Activated T-cell treated with anti-CD3 and anti-CD28 coated beads for 48 hours (primary cell): ENCODE data around the gene INSL4.

Experiments used
- DNase-seq: peaks from one replicate; pipeline ENCODE4 v3.0.0-alpha.2; 2020; ENCODE audit warnings: low read depth

INSL4 gene

DNA sequence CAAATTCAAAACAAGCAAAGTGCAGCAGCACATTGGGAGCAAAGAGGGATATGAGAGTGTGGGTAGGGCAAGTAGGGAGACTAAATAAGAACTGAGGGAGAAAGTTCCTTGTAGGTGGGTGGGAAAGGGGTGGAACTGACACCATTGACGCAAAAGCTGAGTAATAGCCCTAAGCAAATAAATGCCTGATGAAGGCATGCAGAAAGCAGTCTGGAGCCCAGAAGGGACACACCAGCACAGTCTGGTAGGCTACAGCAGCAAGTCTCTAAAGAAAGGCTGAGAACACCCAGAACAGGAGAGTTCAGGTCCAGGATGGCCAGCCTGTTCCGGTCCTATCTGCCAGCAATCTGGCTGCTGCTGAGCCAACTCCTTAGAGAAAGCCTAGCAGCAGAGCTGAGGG lies at the start of gene INSL4:
INSL4 (plus strand) TSS at position 208 of the 400 bp plus-strand sequence; CDS start at position 313, 105 bp downstream.
- no peak for DNase-seq

DNA sequence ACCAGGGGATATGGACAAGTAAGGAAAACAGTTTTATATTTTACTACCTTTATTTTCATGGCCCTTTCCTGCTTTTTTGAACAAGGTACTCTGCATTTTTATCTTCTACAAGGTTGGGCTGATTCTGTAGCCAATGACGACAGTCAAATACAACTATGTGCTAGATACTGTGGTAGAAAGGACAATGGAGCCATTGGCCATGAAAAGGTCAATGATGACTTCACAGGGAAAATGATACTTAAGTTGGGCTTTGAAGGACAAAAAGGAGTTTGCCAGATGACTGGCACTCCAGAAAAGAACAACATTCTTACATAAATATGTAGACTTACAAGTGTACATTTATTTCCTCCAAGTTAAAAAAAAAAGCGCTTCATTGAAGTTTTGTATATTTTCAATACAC lies 46.4 kb upstream of the INSL4 start:
- DNase-seq, result no peak

DNA sequence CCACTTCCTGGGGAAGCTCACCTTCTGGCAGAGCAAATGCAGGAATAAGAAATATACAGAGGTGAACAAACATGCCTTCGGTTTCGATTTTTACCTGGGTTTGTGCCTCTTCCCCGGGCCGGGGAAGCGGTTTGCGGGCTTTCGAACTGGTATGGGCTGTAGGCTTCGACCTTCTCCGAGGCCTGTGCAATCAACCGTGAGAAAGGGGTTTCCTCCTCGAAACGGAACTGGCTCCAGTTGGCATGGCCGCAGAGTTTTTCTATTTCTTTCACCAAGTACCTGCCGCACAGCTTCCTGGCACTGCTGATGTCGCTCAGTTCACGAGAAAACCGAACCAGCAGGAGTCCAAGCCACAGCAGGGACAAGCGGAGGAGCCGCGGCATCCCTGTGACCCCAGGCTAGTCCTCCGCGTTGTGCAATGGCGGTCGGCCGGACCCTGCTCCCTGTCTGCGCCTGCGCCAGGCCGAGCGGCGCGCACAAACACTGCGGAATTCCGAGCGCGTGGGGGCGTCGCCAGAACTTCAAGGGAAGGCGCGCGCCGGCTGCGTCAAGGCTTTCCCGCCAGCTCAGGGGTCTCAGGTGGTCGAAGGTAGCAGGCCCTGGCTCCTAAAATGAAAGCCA lies 45.9 kb upstream of the INSL4 start, which contains the start of gene INSL6:
INSL6 (minus strand) TSS at position 420 of the 621 bp plus-strand sequence; CDS start at position 383, 37 bp downstream.
- DNase-seq, result no peak

DNA sequence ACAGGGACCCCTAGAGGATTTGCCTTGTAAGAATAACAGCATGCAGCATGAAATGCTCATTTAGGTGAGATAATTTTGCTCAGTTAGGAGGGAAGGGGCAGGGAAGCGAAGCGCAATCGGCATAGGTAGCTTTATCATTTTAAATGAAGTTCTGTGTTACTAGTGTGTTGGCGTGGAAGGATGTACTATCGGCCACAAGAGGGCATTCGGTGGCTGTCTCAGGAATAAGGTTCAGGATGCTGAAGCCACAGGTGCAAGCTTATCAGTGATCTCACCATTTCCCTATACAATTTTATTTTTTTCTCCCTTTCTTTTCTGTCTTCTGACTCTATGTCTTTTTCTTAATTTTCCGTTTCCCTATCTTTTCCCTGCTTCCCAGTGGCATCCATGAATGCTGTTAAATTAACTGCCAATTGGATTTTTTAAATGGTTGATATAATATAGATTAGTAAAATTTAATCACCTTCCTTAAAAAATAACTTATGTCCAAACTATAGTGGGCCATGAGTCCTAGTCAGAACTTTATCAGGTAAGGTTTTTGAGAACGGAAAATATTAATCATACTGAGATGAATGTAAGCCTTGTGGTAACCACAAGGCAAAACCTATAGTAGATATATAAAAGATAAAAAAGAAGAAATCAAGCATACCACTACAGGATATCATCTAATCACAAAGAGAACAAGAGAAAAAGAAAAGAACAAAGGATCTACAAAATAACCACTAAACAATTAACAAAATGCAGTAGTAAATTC lies 44.6 kb upstream of the INSL4 start:
- peak; percentile 18 for DNase-seq

DNA sequence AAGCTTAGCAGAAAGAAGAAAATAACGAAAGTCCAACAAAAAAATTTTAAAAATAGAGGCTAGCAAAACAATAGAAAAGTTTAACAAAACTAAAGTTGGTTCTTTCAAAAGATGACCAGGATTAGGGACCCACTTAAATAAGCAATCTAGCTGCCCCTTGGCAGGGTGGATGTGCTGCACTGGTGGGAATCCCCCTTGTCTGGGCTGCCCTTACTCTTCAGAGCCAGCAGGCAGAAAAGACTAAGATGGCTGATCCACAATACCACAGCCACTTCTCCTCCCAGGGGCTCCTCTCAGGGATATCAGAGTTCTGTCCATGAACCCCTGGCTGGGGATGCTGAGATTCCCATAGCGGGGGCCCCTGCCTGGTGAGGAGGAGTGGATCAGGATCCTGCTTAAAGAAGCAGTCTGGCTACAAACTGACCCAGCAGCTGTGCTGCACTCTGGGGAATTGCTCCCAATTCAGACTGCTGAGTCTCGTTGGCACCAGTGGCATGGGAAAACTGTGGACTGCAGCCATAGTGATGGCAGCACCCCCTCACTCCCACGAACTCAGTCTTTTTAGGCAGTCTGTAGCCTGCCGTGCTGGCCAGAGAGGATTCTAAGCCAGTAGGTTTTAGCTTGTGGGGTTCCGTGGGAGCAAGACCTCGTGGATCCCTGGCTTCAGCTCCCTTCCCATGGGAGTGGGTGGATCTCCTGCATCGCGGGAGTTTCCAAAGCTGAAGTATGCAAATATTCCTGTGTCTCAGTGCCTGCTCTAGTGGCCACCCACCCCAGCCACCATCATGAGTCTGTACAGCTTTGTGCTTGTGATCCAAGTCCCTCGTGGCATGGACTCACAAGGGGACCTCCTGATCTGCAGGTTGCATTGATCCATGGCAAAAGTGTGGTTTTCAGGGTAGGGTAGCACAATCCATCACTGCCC lies 42.9 kb upstream of the INSL4 start:
- no peak for DNase-seq

DNA sequence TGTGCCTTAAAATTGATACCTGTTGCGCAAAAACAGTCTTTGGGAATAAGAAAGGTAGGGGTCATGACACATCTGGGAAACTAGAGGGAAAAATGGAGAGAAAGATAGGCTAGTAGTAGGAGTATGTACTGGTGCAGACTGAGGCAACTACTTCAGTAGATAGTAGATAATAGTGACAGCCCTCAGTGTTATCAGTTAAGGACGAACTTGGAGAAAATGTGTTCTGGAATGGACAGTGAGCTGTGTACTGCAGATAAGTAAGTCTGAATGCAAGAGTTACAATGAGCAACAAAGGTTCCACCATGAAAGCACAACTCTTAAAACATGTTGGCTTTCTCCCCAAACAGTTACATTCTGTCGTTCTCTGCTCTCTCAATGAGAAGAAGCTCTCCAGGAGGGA lies 39.2 kb upstream of the INSL4 start:
- no peak for DNase-seq

DNA sequence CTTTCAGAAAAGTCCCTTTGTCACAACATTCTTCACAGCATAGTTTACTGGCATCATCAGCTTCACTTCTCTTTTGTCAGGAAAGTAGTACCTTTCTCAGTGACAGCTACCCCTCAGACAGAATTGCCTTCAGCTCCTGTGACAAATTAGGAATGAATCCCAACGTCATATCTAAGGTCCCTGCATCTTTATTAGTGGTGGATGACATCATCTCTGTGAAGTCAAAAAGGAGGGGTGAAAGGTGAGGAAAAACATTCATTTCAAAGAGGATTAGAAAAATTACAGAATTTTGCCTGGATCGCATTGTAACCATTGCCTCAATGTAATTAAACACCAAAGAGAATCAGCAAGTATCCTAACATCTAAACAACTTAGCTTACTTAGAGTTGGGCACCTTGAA lies 37.9 kb upstream of the INSL4 start:
- no peak for DNase-seq

DNA sequence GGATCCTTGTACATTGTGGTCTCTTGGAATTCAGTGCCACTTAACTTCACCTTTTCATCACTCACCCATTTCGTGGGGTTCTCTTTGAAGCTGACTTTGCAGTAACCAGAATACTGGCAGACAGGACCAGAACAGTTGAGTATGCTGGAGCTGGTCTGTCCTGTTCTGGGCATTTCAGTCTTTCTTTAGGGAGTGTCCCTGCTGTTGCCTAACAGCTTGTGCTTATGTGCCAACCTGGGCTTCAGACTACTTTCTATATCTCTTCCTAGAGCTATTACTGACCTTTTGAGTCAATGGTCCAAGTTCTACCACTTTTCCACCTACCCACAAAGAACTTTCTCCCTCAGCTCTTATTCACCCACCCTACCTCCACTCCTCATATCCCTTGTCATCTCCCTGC lies 35.8 kb upstream of the INSL4 start:
- DNase-seq, result no peak

DNA sequence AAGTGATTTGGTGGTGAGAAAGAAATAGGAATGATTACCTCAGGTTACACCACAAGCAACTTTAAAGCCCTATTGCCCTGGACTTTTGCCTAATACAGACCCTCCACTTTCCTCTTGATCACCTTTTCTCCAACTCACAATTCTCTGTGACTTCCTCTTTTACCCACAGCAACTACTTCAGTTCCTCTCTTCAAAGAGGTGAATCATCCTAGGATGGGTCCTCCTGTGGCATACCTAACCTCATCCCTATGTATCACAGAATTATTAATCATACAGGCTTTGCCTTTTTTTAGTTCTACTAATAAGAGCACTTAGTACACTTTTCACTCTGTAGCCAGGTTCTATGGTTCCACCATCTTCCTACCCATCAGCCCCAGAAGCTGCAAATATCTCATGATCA lies 26.1 kb upstream of the INSL4 start:
- DNase-seq, result no peak

DNA sequence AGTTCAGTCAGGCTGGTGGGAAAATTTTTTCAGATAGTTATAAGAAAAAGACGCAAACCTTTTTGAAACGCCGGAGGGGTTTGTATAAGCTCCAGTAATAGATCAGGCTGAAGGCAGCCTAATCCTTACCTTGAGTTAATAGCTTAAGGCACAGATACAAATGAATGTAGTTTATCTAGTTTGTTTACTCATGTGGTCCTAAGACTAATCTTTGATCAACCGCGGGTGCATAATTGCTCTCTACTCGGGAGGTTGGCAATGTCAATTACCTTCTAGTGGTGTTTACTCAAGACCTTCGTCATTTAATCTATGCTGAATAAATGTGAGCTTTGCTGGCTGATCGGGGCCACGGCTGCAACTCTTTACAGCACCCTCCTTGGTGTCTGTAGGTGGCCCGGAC lies 665 bp upstream of the INSL4 start:
- DNase-seq, result no peak

DNA sequence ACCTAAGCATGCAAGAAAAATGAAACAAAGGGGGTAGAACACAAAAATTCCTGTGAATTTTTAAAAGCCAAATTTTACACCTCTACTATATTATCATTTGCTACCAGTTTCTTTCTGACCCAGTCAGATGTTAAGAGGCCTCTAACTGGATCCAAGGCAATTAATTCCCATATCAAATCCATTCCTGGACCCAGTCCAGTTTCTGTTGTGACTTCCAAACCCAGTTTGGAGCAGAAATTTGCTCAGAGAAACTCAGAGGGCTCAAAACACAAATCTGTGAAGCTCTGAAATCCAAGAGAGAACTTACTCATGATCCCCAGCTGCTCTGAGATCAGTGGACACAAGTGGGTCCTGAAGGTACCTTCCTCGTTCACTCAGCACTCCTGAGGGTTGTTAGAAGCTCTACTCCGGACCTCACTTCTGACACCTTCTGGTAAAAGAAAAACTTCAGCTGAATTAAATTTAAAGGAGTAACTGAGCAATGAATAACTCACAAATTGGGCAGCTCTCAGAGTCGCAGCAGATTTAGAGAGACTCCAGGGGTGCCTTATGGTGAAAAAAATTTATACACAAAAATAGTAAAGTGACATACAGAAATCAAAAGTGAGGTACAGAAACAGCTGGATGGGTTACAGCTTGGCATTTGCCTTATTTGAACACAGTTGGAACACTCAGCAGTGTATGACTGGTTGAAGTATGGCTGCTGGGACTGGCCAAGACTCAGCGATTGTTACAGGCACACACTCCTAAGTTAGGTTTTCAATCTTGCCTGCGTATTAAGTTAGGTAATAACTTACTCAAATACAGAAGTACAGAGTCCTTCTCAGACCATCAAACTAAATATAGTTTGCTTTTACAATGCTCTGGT lies 32.4 kb downstream of the INSL4 start:
- DNase-seq, result no peak

DNA sequence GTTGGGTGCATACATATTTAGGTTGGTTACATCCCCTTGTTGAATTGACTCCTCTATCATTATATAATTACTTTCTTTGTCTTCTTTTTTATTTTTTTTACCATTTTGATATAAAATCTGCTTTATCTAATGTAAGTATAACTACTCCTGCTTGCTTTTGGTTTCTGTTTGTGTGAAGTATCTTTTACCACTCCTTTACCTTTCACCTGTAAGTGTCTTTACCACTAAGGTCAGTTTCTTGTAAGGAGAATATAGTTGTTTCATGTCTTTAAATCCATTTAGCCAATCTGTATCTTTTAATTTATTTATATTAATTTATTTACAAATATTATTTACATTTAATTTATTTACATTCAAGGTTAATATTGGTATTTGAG lies 33.0 kb downstream of the INSL4 start:
- no peak for DNase-seq

DNA sequence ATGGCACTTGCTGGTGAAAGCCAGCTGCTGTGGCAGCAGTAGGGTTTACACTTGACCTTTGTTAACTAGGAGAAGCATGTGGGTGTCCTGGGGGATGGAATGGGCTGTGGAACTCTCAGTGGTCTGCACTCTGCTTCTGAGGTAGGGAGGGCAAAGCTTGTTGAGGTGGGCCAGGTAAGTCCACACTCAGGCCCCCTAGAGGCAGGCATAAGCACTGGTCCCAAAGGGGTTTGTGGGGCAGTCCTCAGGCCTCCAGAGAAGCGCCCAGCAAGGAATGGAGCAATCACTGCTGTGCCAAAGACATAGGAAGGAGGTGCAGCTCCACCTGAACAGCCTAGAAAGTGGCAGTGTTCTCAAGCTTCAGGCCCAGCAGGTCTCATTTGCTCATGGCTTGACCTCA lies 34.7 kb downstream of the INSL4 start:
- no peak for DNase-seq

DNA sequence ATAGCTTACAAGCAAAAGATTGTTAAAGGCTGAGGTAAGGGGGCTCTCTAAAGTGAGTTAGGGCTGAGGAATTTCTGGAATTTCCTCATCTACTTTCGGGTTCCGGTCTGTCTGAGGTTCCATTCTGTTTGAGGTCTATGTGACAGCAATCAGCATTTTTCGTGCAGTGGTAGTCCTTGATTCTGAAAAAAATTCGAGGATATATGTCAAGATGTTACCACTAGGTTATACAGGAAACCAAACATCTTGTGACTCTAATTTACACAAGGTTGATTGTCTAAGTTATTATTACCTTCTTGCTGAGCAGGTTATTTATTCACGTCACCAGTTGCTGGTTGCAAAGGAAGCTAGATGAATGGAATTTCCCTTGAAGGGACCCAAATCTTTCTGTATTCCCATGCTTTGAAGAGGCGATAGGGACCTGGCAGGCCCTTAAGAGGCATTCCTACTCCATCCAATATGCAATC lies 38.1 kb downstream of the INSL4 start:
- DNase-seq, result no peak

DNA sequence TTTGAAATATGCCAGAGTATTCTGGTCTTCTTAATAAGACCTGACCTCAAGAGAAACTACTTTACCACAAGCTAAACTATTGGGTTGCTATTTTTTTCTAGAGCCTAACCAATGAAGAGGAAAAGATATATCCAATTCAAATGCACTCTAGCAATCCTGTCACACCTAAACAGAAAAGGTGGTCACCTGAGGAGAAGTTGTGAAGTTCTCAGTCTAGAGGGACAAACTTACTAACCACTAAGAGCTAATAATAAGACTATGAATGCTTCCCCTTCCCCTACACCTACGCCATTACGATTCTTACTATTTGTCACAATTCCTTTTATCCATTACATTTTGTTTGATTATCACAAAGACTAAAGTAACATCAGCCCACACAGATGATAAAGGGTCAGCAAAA lies 43.6 kb downstream of the INSL4 start:
- no peak for DNase-seq

DNA sequence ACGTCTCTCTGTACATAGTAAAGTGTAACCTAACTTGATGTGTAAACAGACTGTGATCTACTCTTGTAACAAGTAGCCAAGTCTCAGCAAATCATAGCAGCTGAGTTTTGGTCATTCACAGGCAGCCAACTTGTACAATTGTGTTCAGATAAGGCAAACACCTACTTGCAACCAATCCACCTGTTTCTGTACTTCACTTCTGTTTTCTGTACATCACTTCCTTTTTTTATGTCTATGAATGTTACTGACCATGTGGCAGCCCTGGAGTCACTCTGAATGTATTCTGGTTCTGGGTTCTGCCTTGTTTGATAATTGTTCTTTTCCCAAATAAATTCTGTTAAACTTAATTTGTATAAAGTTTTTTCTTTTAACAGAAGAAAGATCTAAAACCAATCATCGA lies 47.3 kb downstream of the INSL4 start:
- no peak for DNase-seq
